Right lobe of liver (tissue), 6 donors: Measurements from ENCODE around the gene PDCD1. TPM values are rescaled to one million over a fixed set of nuclear protein-coding genes. Genes with fewer than 3 reads are reported as not detected.

Experiments
- ATAC-seq, 4 donors: fragments of 200-7000 bp; cut with Tn5 transposase; one replicate each; pipeline ENCODE4 v1.9.1; 2020; ENCODE audit warnings: mild to moderate bottlenecking in 4 of 4, moderate library complexity in 4 of 4
- DNase-seq, 3 donors: peaks; one replicate each; pipeline ENCODE4 v3.0.0-alpha.2; 2020
- H3K27ac ChIP-seq, 3 donors: fragments of 200-600 bp; one replicate each; pipeline ENCODE4 v1.8.0; 2022
- H3K27me3 ChIP-seq, 2 donors: fragments of 200-600 bp; one replicate each; pipeline ENCODE4 v1.8.0; 2022
- H3K36me3 ChIP-seq, 4 donors: fragments of 200-600 bp; sonication (generic) in 1 of 4; one replicate each; pipeline versions ENCODE4 v1.5.1 to v1.8.0; 2017 to 2022; ENCODE audit warnings: control low read depth in 1 of 4
- H3K4me1 ChIP-seq, 4 donors: fragments of 200-600 bp; sonication (generic) in 1 of 4; one replicate each; pipeline versions ENCODE4 v1.5.1 to v1.8.0; 2017 to 2022; ENCODE audit warnings: control low read depth in 1 of 4
- H3K4me3 ChIP-seq, 3 donors: fragments of 200-600 bp; one replicate each; pipeline ENCODE4 v1.8.0; 2022
- H3K9me3 ChIP-seq, 4 donors: fragments of 200-600 bp; sonication (generic) in 1 of 4; one replicate each; pipeline versions ENCODE4 v1.5.1 to v1.8.0; 2017 to 2022; ENCODE audit warnings: control low read depth in 1 of 4
- CTCF ChIP-seq, 4 donors: fragments of 200-600 bp in 3 of 4; fragments of 450-650 bp in 1 of 4; IDR thresholded peaks; one replicate each; pipeline versions ENCODE4 v1.5.1 to v1.8.0; 2016 to 2022; ENCODE audit warnings: antibody characterized with exemption in 4 of 4, mild to moderate bottlenecking in 2 of 4
- POLR2A ChIP-seq: fragments of 450-650 bp; IDR thresholded peaks from one replicate; pipeline ENCODE4 v1.6.1; 2017; ENCODE audit warnings: antibody characterized with exemption, mild to moderate bottlenecking
- WGBS: methylation state at CpG from one replicate; pipeline ENCODE4 v1.1.6; 2018; ENCODE audit warnings: low coverage, low lambda C conversion rate; ENCODE audit not compliant: insufficient coverage; ENCODE audit errors: missing lambda C conversion rate; 5-methylcytosine and 5-hydroxymethylcytosine counted together
- intact Hi-C, 2 donors: fragments of 100-400 bp; cut with DNase I; formaldehyde crosslinking; loops; one replicate each; pipeline versions ENCODE4 v1.11.2 to v1.14.1; 2022
- total RNA-seq, 6 experiments: library from RNA; depleted of rRNA in 2 of 6; stranded (reverse); fragments of >200 nt in 2 of 6; fragmentation: NEBNext Ultra II Directional in 3 of 6; extraction: Animal tissue kit (Norgen Biotek cat#: 25700) in 3 of 6; gene quantifications; one replicate each; pipeline versions ENCODE4 v1.1.0 to v1.2.4, GENCODE V29; 2016 to 2023
- donor health status: DM: no; HTN: yes; CAD: no.
- donor health status: DM: no; HTN: no; CAD: no.
- donor health status: DM: no; HTN: no; CAD: no.
- donor health status: DM: no; HTN: yes; CAD: no.
- donor health status: DM: no; HTN: yes; CAD: no.

PDCD1 gene
- total RNA-seq, 6 experiments from 2014 or later = 0.19 to 0.61 (median 0.20) TPM; not detected in 3

GRCh38 chr2:241872313-241872642 lies 13.6 kb upstream of the PDCD1 start:
- ATAC-seq (no peak), DNase-seq (no peak)
- TF ChIP-seq POLR2A (no peak), CTCF (IDR thresholded peaks at IDR 0.05) (no peak)
- Histone ChIP-seq H3K27me3 (no peaks in the 10 kb centered on the region), H3K4me3 (no peak overlapping the region), H3K9me3 (no peaks in the 10 kb centered on the region), H3K27ac (no peak overlapping the region), H3K36me3 (no peaks in the 10 kb centered on the region), H3K4me1 (no peaks in the 10 kb centered on the region)
- intact Hi-C loops = no loop called here
- WGBS = no CpG with 5 or more reads among the region's 15 CpGs

GRCh38 chr2:241871538-241872312 lies 13.0 kb upstream of the PDCD1 start:
- no peak overlapping the region for H3K27ac ChIP-seq
- DNase-seq (no peak), ATAC-seq (peak in 1 of 4 donors; percentile 6)
- no peak overlapping the region for H3K4me3 ChIP-seq
- H3K27me3 ChIP-seq = no peaks in the 10 kb centered on the region
- no peaks in the 10 kb centered on the region for H3K9me3 ChIP-seq
- 96% methylated on average over 5 of the region's 38 CpGs for WGBS
- TF ChIP-seq POLR2A (no peak), CTCF (IDR thresholded peaks at IDR 0.05) (no peak)
- intact Hi-C loops = no loop called here
- no peaks in the 10 kb centered on the region for H3K4me1 ChIP-seq
- H3K36me3 ChIP-seq = no peaks in the 10 kb centered on the region

- intact Hi-C loops = no loop called here
- ATAC-seq = peak in 2 of 4 donors; percentile 13
Measured at GRCh38 chr2:241870611-241871537, 12.2 kb upstream of the PDCD1 start.

GRCh38 chr2:241870081-241870541 lies 11.4 kb upstream of the PDCD1 start:
- no peaks in the 10 kb centered on the region for H3K27me3 ChIP-seq
- ATAC-seq (no peak), DNase-seq (no peak)
- H3K27ac ChIP-seq = no peak overlapping the region
- WGBS = no CpG with 5 or more reads among the region's 28 CpGs
- intact Hi-C loops = no loop called here
- H3K4me3 ChIP-seq = no peak overlapping the region
- TF ChIP-seq POLR2A (no peak), CTCF (IDR thresholded peaks at IDR 0.05) (no peak)
- H3K36me3 ChIP-seq = no peaks in the 10 kb centered on the region
- H3K4me1 ChIP-seq = no peaks in the 10 kb centered on the region
- no peaks in the 10 kb centered on the region for H3K9me3 ChIP-seq

More at GRCh38 chr2:241870611-241871537, 12.2 kb upstream of the PDCD1 start:
- H3K36me3 ChIP-seq = no peaks in the 10 kb centered on the region
- WGBS = 66% methylated on average over 8 of the region's 28 CpGs
- H3K27me3 ChIP-seq = no peaks in the 10 kb centered on the region
- no peak for DNase-seq
- H3K4me1 ChIP-seq = no peaks in the 10 kb centered on the region
- H3K4me3 ChIP-seq = no peak overlapping the region
- no peaks in the 10 kb centered on the region for H3K9me3 ChIP-seq
- no peak overlapping the region for H3K27ac ChIP-seq
- TF ChIP-seq CTCF (IDR thresholded peaks at IDR 0.05) (no peak), POLR2A (no peak)
